ENCODE data around the gene AP1G1. TPM values are rescaled to one million over a fixed set of nuclear protein-coding genes. Genes with fewer than 3 reads are reported as not detected.

Gene AP1G1
- total RNA-seq, 1 donor from 2014 or later = 121 TPM

DNA sequence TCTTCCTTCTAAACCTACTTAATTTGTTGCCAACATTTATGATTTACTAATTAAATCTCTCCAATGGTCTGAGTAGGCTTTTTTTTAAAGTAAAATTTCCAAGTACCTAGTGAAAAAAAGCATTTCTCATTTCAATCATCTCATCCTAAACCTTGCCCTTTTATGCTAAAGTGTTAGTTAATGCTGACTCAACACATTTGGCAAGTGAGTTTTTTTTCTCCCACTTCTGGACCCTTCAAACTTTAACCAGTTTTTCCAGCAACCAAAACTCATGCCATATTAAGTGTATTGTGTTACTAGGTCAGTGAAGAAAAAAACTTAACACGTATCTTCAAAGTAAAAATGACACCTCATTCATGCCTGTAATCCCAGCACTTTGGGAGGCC is 5.3 kb downstream of the AP1G1 start:
- DNase-seq (ENCODE audit: low read depth) (no peak), FAIRE-seq (no peak)
- H3K4me1 ChIP-seq (ENCODE audit: insufficient read depth, low read length) = no peaks in the 10 kb centered on the region
- Mint-ChIP-seq H3K9me3 (ENCODE audit: unreplicated experiment) (no peaks in the 10 kb centered on the region), H3K27ac (ENCODE audit: unreplicated experiment) (no peak overlapping the region), H3K4me1 (ENCODE audit: low read depth, unreplicated experiment) (peaks cover 11% of the 10 kb centered on the region), H3K27me3 (ENCODE audit: low read depth, unreplicated experiment) (no peaks in the 10 kb centered on the region), H3K36me3 (ENCODE audit: low read depth, unreplicated experiment) (peaks cover 3% of the 10 kb centered on the region), H3K4me3 (ENCODE audit: unreplicated experiment) (peak overlapping the region; percentile 12)
- H3K79me2 ChIP-seq (ENCODE audit: insufficient read depth, low read length) = peaks cover 99% of the 10 kb centered on the region
- H3K9me3 ChIP-seq (ENCODE audit: insufficient read depth, low read depth, low read length) = no peaks in the 10 kb centered on the region
- H3K4me3 ChIP-seq (ENCODE audit: insufficient read depth, low read depth, low read length) = no peak overlapping the region
- H3K27me3 ChIP-seq (ENCODE audit: insufficient read depth, low read length) = no peaks in the 10 kb centered on the region
- H3K27ac ChIP-seq (ENCODE audit: low read depth, low read length) = no peak overlapping the region
- H3K4me2 ChIP-seq (ENCODE audit: low read length) = no peak overlapping the region
- no peak overlapping the region for H2AFZ ChIP-seq (ENCODE audit: low read depth, low read length)
- H3K36me3 ChIP-seq (ENCODE audit: insufficient read depth, low read length) = peaks cover 6% of the 10 kb centered on the region
- TF ChIP-seq EZH2 (IDR thresholded peaks at IDR 0.05; ENCODE audit: insufficient read depth, low read length) = no peak
- TF ChIP-seq, protein P1, sequence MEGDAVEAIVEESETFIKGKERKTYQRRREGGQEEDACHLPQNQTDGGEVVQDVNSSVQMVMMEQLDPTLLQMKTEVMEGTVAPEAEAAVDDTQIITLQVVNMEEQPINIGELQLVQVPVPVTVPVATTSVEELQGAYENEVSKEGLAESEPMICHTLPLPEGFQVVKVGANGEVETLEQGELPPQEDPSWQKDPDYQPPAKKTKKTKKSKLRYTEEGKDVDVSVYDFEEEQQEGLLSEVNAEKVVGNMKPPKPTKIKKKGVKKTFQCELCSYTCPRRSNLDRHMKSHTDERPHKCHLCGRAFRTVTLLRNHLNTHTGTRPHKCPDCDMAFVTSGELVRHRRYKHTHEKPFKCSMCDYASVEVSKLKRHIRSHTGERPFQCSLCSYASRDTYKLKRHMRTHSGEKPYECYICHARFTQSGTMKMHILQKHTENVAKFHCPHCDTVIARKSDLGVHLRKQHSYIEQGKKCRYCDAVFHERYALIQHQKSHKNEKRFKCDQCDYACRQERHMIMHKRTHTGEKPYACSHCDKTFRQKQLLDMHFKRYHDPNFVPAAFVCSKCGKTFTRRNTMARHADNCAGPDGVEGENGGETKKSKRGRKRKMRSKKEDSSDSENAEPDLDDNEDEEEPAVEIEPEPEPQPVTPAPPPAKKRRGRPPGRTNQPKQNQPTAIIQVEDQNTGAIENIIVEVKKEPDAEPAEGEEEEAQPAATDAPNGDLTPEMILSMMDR (IDR thresholded peaks at IDR 0.05; ENCODE audit: insufficient read depth, low read depth, low read length) = no peak
- no peak overlapping the region for H3K9ac ChIP-seq (ENCODE audit: low read length)
- H4K20me1 ChIP-seq (ENCODE audit: insufficient read depth, low read length) = peaks cover 64% of the 10 kb centered on the region

DNA sequence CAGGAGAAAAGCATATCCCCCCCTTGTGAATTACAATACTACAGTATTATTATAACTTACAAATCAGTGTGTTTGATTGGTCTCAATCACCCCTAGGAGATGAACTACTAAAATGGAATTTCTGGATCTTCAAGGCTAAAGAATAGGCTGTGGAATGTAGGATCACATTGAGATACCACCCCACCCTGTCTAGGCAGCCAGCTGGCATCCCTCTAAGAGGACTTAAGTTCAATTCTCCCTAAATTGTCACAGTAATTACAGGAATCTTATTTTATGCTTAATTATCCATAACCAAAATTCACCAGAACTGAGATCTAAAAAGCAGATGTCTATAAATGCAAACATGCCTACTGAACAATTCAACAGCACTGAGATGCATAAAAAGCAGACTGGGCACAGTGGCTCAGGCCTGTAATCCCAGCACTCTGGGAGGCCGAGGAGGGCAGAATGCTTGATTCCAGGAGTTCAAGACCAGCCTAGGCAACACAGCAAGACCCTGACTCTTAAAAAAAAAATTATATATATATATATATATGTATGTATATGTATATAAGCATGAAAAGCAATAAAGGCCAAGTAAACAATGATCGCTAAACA is 12.0 kb downstream of the AP1G1 start:
- Histone ChIP-seq H3K4me1 (ENCODE audit: insufficient read depth, low read length) (no peaks in the 10 kb centered on the region), H3K9ac (ENCODE audit: low read length) (no peak overlapping the region), H3K27me3 (ENCODE audit: insufficient read depth, low read length) (no peaks in the 10 kb centered on the region), H3K4me2 (ENCODE audit: low read length) (no peak overlapping the region), H2AFZ (ENCODE audit: low read depth, low read length) (no peak overlapping the region), H3K79me2 (ENCODE audit: insufficient read depth, low read length) (peaks cover 98% of the 10 kb centered on the region), H3K4me3 (ENCODE audit: insufficient read depth, low read depth, low read length) (no peak overlapping the region), H3K9me3 (ENCODE audit: insufficient read depth, low read depth, low read length) (no peaks in the 10 kb centered on the region), H3K27ac (ENCODE audit: low read depth, low read length) (no peak overlapping the region), H3K36me3 (ENCODE audit: insufficient read depth, low read length) (peaks cover 11% of the 10 kb centered on the region), H4K20me1 (ENCODE audit: insufficient read depth, low read length) (peaks cover 74% of the 10 kb centered on the region)
- peaks cover 10% of the 10 kb centered on the region for H3K36me3 Mint-ChIP-seq (ENCODE audit: low read depth, unreplicated experiment)
- DNase-seq (ENCODE audit: low read depth) (peak; percentile 23), FAIRE-seq (no peak)
- H3K27ac Mint-ChIP-seq (ENCODE audit: unreplicated experiment) = peak overlapping the region; percentile 68
- no peaks in the 10 kb centered on the region for H3K9me3 Mint-ChIP-seq (ENCODE audit: unreplicated experiment)
- H3K4me1 Mint-ChIP-seq (ENCODE audit: low read depth, unreplicated experiment) = peaks cover 16% of the 10 kb centered on the region
- peak overlapping the region; percentile 42 for H3K4me3 Mint-ChIP-seq (ENCODE audit: unreplicated experiment)
- TF ChIP-seq, protein P1 (IDR thresholded peaks at IDR 0.05; ENCODE audit: insufficient read depth, low read depth, low read length) = no peak
- TF ChIP-seq EZH2 (IDR thresholded peaks at IDR 0.05; ENCODE audit: insufficient read depth, low read length) = no peak
- no peaks in the 10 kb centered on the region for H3K27me3 Mint-ChIP-seq (ENCODE audit: low read depth, unreplicated experiment)

DNA sequence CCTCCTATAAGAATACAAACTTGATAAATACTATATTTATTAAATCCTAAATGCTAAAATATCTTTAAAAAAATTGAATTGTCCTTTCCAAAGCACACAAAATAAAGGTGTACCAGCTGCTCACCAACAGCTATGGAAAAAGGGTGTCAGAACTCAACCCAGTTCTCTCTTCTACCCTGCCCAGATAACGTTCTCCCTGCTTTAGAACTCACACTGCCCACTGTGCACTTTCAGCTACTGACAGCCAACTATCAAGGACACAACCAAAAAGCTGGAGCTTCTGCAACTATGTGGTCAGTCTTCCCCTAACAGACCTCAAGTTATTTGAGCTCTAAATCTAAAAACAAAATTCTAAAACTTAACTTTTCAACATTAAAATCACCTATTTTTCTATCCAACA is 13.7 kb downstream of the AP1G1 start:
- no peak overlapping the region for H3K4me2 ChIP-seq (ENCODE audit: low read length)
- no peaks in the 10 kb centered on the region for H3K27me3 ChIP-seq (ENCODE audit: insufficient read depth, low read length)
- H2AFZ ChIP-seq (ENCODE audit: low read depth, low read length) = no peak overlapping the region
- H3K9me3 ChIP-seq (ENCODE audit: insufficient read depth, low read depth, low read length) = no peaks in the 10 kb centered on the region
- H3K9ac ChIP-seq (ENCODE audit: low read length) = no peak overlapping the region
- H3K4me1 Mint-ChIP-seq (ENCODE audit: low read depth, unreplicated experiment) = peaks cover 22% of the 10 kb centered on the region
- no peak overlapping the region for H3K4me3 Mint-ChIP-seq (ENCODE audit: unreplicated experiment)
- peaks cover 7% of the 10 kb centered on the region for H3K36me3 ChIP-seq (ENCODE audit: insufficient read depth, low read length)
- no peaks in the 10 kb centered on the region for H3K4me1 ChIP-seq (ENCODE audit: insufficient read depth, low read length)
- no peak overlapping the region for H3K27ac Mint-ChIP-seq (ENCODE audit: unreplicated experiment)
- H3K27ac ChIP-seq (ENCODE audit: low read depth, low read length) = no peak overlapping the region
- peaks cover 88% of the 10 kb centered on the region for H4K20me1 ChIP-seq (ENCODE audit: insufficient read depth, low read length)
- H3K79me2 ChIP-seq (ENCODE audit: insufficient read depth, low read length) = peaks cover 100% of the 10 kb centered on the region
- DNase-seq (ENCODE audit: low read depth) (no peak), FAIRE-seq (no peak)
- H3K4me3 ChIP-seq (ENCODE audit: insufficient read depth, low read depth, low read length) = no peak overlapping the region
- no peaks in the 10 kb centered on the region for H3K27me3 Mint-ChIP-seq (ENCODE audit: low read depth, unreplicated experiment)
- H3K36me3 Mint-ChIP-seq (ENCODE audit: low read depth, unreplicated experiment) = peaks cover 7% of the 10 kb centered on the region
- TF ChIP-seq, protein P1 (IDR thresholded peaks at IDR 0.05; ENCODE audit: insufficient read depth, low read depth, low read length) = no peak
- no peak for TF ChIP-seq EZH2 (IDR thresholded peaks at IDR 0.05; ENCODE audit: insufficient read depth, low read length)
- H3K9me3 Mint-ChIP-seq (ENCODE audit: unreplicated experiment) = no peaks in the 10 kb centered on the region
